ENCODE data around the gene ZNF668. TPM values are rescaled to one million over a fixed set of nuclear protein-coding genes. Genes with fewer than 3 reads are reported as not detected.

ZNF668 gene
- total RNA-seq, 4 donors from 2014 or later: 15.5 to 20.3 (median 16.7) TPM

DNA sequence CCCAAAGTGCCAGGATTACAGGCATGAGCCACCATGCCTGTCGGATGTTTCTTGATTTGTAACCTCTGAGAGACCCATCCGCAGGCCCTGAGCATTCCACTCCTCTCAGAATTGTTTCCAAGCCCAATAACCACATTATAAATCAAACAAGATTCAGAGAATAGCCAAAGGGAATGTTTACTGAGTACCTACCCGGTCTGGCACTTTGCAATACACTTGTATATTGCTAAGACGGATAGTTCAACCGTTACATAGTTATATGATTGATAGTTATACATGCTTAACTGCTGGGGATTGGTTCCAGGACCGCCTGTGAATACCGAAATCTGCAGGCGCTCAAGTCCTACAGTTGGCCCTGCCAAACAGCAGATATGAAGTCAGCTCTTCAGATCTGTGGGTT is 40.4 kb upstream of the ZNF668 start:
- 86 to 87% methylated on average over 8 of the region's 8 CpGs for WGBS, 2 donors
- peaks cover 0 to 27% (median 17%) of the 10 kb centered on the region in 4 donors for H3K4me1 ChIP-seq
- DNase-seq (ENCODE audit: low spot score in 2 of 2): no peak
- H3K27me3 ChIP-seq: no peaks in the 10 kb centered on the region
- H3K4me3 ChIP-seq: no peak overlapping the region
- H3K36me3 ChIP-seq: peaks cover 0 to 43% (median 0%) of the 10 kb centered on the region in 3 donors
- peak overlapping the region in 1 of 4 donors; percentile 74 for H3K27ac ChIP-seq
- no peaks in the 10 kb centered on the region for H3K9me3 ChIP-seq
- TF ChIP-seq, protein P1, sequence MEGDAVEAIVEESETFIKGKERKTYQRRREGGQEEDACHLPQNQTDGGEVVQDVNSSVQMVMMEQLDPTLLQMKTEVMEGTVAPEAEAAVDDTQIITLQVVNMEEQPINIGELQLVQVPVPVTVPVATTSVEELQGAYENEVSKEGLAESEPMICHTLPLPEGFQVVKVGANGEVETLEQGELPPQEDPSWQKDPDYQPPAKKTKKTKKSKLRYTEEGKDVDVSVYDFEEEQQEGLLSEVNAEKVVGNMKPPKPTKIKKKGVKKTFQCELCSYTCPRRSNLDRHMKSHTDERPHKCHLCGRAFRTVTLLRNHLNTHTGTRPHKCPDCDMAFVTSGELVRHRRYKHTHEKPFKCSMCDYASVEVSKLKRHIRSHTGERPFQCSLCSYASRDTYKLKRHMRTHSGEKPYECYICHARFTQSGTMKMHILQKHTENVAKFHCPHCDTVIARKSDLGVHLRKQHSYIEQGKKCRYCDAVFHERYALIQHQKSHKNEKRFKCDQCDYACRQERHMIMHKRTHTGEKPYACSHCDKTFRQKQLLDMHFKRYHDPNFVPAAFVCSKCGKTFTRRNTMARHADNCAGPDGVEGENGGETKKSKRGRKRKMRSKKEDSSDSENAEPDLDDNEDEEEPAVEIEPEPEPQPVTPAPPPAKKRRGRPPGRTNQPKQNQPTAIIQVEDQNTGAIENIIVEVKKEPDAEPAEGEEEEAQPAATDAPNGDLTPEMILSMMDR (IDR thresholded peaks at IDR 0.05): no peak
- TF ChIP-seq POLR2A (IDR thresholded peaks at IDR 0.05) (no peak), EP300 (IDR thresholded peaks at IDR 0.05) (no peak)

DNA sequence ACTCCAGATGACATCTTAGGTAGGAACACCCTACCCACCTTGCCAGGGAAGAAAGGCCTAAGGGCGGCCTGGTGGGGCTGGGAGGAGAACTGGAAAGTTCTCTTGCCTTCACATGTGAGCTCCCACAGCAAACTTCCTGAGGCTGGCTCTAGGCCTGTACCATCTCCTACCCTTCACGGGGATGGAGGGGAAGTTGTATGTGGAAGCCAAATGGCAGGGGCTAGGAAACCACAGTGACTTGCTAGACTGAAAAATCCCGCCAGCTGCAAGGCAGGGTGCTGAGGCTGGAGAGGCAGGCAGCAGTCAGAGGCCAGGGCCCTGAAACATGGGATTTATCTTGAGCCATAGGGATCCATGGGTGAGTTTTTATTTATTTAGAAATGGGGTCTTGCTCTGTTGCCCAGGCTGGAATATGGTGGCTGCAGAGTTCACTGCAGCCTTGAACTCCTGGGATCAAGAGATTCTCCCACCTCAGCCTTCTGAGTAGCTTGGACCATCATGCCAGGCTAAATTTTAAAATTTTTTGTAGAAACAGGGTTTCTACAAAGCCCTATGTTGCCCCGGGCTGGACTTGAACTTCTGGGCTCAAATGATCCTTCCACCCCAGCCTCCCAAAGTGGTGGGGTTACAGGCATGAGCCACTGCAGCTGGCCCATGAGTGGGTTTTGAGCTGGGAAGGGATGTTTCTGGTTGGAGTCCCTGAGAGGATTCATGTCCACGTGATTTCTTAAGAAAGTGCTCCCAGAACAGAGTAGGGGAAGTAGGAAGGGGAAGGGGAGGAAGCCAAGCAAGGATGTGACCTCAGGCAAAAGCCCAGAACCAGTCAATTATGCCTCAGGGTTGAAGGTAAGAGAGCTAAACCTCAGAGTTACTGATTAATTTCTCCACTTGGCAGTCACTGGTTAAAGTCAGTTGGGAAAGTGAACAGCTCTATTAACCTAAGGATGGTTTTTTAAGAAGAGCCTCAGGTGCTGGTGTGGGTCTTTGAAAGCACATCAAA is 39.4 kb upstream of the ZNF668 start:
- 63 to 74% methylated on average over 5 of the region's 5 CpGs for WGBS, 2 donors

DNA sequence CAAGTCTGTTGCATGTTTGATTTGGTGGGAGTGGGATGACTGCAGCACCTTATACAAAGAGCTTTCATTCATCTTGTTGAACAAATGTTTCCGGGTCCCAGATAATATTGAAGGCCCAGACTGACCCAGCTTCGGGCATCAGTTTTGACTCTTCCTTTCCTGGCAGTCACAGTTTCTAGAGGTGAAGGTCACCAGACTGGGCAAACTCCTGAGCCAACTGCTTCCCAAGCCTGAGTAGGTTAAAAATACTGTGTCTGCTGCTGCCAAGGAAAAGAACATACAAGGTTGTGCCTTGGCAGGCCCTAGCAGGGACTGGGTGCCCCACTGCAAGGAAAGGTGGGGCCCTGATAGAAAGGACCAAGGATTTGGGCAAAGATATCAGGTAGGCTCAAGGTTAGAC is 38.7 kb upstream of the ZNF668 start:
- peak overlapping the region in 2 of 4 donors; percentile 69 to 74 for H3K27ac ChIP-seq
- no peaks in the 10 kb centered on the region for H3K27me3 ChIP-seq
- no peak overlapping the region for H3K4me3 ChIP-seq
- H3K9me3 ChIP-seq: no peaks in the 10 kb centered on the region
- TF ChIP-seq POLR2A (IDR thresholded peaks at IDR 0.05) (no peak), EP300 (IDR thresholded peaks at IDR 0.05) (no peak)
- TF ChIP-seq, protein P1 (IDR thresholded peaks at IDR 0.05): no peak
- WGBS, 2 donors: 62 to 69% methylated on average over 2 of the region's 2 CpGs
- H3K36me3 ChIP-seq: peaks cover 0 to 41% (median 0%) of the 10 kb centered on the region in 3 donors
- H3K4me1 ChIP-seq: peaks cover 0 to 29% (median 14%) of the 10 kb centered on the region in 4 donors
- DNase-seq (ENCODE audit: low spot score in 2 of 2): no peak

More for the DNA sequence above, 39.4 kb upstream of the ZNF668 start:
- TF ChIP-seq, protein P1 (IDR thresholded peaks at IDR 0.05): no peak
- peak in 1 of 2 donors; percentile 10 for TF ChIP-seq EP300 (IDR thresholded peaks at IDR 0.05)
- no peak for DNase-seq (ENCODE audit: low spot score in 2 of 2)
- Histone ChIP-seq H3K9me3 (no peaks in the 10 kb centered on the region), H3K27ac (peak overlapping the region in 3 of 4 donors; percentile 25 to 74 (median 69)), H3K4me1 (peaks cover 0 to 27% (median 15%) of the 10 kb centered on the region in 4 donors), H3K36me3 (peaks cover 0 to 41% (median 0%) of the 10 kb centered on the region in 3 donors), H3K4me3 (no peak overlapping the region), H3K27me3 (no peaks in the 10 kb centered on the region)

DNA sequence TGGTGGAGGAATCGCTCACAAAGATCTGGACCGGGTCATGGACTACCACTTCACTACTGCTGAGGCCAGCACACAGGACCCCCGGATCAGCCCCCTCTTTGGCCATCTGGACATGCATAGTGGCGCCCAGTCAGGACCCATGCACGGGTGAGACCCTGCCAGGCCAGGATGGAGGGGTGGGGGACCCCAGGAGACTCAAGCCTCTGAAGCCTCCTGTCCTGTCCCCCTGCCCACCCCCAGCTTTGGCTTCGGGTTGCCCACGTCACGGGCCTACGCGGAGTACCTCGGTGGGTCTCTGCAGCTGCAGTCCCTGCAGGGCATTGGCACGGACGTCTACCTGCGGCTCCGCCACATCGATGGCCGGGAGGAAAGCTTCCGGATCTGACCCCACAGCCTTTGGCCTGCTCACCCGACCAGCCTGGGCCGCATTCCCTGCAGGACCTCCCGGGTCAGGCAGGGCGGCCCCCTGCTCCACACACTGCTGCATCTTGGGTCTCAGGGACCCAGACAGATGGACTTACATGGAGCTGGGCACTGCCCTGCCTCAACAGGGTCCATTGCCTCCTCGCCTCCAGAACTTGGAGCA is 37.9 kb upstream of the ZNF668 start:
- H3K27me3 ChIP-seq: no peaks in the 10 kb centered on the region
- peaks cover 0 to 41% (median 0%) of the 10 kb centered on the region in 3 donors for H3K36me3 ChIP-seq
- peak overlapping the region in 1 of 4 donors; percentile 69 for H3K27ac ChIP-seq
- 86 to 100% methylated on average over 7 to 21 of the region's 23 CpGs for WGBS, 2 donors
- H3K9me3 ChIP-seq: no peaks in the 10 kb centered on the region
- peaks cover 0 to 31% (median 13%) of the 10 kb centered on the region in 4 donors for H3K4me1 ChIP-seq
- H3K4me3 ChIP-seq: no peak overlapping the region
- DNase-seq (ENCODE audit: low spot score in 2 of 2): no peak
- TF ChIP-seq POLR2A (IDR thresholded peaks at IDR 0.05) (no peak), EP300 (IDR thresholded peaks at IDR 0.05) (no peak)
- TF ChIP-seq, protein P1 (IDR thresholded peaks at IDR 0.05): no peak
